Measurements from ENCODE around the gene AIMP1.
A peak's percentile ranks its signal among the peaks of the same experiment; 100 is the strongest.

Gene AIMP1

GRCh38 chr4:106315968-106316772, at the start of gene AIMP1, which contains the start of gene TBCK:
Gene AIMP1 (plus strand): TSS chr4:106316550. CDS start chr4:106325010, 8,460 bp downstream.
Gene TBCK (minus strand): TSS chr4:106316209. CDS start chr4:106308960, 7,249 bp downstream.
- DNase-seq: peak; percentile 77

- no peak for DNase-seq
Observed at GRCh38 chr4:106268786-106269185, 47.6 kb upstream of the AIMP1 start.

GRCh38 chr4:106269711-106270110, 46.6 kb upstream of the AIMP1 start:
- DNase-seq: no peak

GRCh38 chr4:106270736-106271135, 45.6 kb upstream of the AIMP1 start:
- DNase-seq: no peak

DNA sequence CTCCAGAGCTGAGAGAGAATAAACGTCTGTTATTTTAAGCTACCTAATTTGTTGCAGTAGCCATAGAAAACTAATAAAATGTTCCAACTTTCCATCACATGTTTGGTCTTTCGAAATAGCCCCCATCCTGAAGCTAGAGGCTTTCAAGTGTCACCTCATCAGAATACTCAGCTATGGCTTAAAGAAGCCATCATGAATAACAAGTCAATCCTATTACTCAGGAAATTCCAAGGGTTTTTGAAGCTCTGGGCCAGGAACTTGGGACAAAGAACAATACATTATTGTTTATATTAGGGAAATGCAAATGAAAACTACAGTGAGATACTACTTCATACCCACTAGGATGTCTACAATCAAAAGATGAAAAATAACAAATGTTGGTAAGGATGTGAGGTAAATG, 42.5 kb upstream of the AIMP1 start:
- DNase-seq: no peak

GRCh38 chr4:106277140-106277675, 39.1 kb upstream of the AIMP1 start:
- DNase-seq: no peak

DNA sequence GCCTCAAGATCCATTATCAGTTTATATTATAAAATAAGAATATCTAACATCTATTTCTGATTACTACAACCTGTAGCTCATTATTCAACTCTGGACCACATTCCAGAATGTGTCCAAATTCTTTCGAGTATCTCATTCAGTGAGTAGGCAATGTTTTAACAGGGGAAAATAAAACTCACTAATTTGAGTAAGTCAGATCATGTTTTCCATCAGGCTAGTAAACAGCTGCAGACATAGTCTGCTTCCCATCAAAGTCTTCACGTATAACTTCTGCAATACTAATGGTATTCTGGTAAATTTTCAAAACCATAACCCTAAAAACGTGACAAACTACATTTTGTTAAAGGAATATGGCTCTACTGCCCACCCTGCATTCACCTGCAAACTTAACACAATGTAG, 32.1 kb upstream of the AIMP1 start:
- DNase-seq: no peak

GRCh38 chr4:106286611-106287010, 29.7 kb upstream of the AIMP1 start:
- DNase-seq: no peak

GRCh38 chr4:106287353-106287969, 28.9 kb upstream of the AIMP1 start:
- no peak for DNase-seq

GRCh38 chr4:106289737-106290136, 26.6 kb upstream of the AIMP1 start:
- no peak for DNase-seq

GRCh38 chr4:106291678-106292077, 24.7 kb upstream of the AIMP1 start:
- no peak for DNase-seq

- DNase-seq: no peak
Observed at GRCh38 chr4:106294062-106294461, 22.3 kb upstream of the AIMP1 start.

GRCh38 chr4:106297245-106298035, 18.9 kb upstream of the AIMP1 start:
- DNase-seq: no peak

- DNase-seq: no peak
Observed at GRCh38 chr4:106299977-106300376, 16.4 kb upstream of the AIMP1 start.

DNA sequence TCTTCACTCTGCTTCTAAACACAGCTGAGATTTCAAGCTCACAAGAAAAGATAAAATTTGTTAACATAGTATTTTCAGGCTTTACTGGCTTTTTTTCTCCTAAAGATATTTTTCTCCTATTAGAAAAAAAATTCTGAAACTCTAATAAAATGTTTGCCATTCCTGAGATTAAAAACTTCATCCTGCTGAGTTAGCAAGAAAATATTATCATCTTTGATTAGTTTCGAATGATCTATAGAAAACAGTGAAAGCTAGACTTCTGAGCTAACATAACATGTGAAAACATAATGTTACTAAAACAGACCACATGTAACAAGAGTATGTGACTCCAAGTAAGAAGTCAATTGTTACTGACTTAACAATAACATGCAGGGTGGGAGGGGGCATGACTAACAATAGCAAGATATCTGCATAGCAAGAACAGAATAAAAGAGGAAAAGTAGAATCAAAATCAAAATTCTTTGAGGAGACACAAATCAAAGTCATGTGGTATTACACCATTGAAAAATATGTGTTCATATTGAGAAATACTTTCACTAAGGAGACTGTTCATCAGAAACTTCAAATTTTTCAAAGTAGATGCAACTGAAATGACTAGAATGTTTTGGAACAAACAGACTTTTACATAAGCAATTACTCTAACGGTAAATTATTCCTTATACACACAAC, 14.8 kb upstream of the AIMP1 start:
- DNase-seq: no peak

- DNase-seq: no peak
Observed at GRCh38 chr4:106302062-106302438, 14.3 kb upstream of the AIMP1 start.

GRCh38 chr4:106303548-106304281, 12.6 kb upstream of the AIMP1 start:
- no peak for DNase-seq

GRCh38 chr4:106304632-106305031, 11.7 kb upstream of the AIMP1 start:
- DNase-seq: no peak

DNA sequence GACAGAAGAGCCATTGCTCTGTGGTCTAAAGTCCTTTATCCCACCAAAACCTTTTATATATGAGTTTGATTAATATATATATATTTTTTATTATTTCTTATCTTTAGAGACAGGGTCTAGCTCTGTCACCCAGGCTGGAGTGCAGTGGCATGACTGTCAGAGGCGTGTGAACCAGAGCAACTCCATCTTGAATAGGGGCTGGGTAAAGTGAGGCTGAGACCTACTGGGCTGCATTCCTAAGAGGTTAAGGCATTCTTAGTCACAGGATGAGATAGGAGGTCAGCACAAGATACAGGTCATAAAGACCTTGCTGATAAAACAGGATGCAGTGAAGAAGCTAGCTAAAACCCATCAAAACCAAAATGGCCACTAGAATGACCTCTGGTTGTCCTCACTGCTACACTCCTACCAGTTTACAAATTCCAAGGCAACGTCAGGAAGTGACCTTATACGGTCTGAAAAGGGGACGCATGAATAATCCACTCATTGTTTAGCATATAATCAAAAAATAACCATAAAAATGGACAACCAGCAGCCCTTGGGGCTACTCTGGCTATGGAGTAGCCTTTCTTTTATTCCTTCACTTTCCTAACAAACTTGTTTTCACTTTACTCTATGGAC, 10.8 kb upstream of the AIMP1 start:
- no peak for DNase-seq

DNA sequence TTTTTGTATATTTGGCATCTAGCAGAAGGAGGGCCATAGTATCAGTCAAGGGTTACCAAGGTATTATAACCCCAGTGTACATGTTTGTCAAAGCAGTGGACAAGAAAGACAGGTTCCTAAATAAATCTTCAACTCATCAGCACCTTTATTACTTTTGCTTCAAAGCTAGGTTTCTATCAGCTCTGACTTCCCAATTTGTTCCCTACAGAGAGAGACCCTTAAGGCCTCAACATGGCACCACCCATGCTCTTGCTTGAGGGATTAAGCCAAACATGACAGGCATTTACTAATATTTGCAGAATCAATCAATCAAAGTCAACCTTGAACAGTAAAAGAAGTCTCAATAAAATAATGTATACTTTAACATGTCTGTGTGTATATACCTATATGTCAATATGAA, 9.8 kb upstream of the AIMP1 start:
- DNase-seq: no peak

GRCh38 chr4:106312377-106312776, 4.0 kb upstream of the AIMP1 start:
- no peak for DNase-seq

Data from NCI-H345 (cell line).